Forelimb muscle (tissue), 1 donor: ENCODE measurements around the gene UBASH3B. TPM values are rescaled to one million over a fixed set of nuclear protein-coding genes. Genes with fewer than 3 reads are reported as not detected.
A peak's percentile ranks its signal among the peaks of the same experiment; 100 is the strongest.

Experiments
- DNase-seq: peaks from one replicate; pipeline ENCODE4 v3.0.0-alpha.2; 2013; ENCODE audit warnings: low read depth
- polyA plus RNA-seq: library from polyadenylated mRNA; unstranded; fragments of 120-200 nt; gene quantifications from one replicate; pipeline ENCODE4 v1.2.1, GENCODE V29; 2013; ENCODE audit not compliant: insufficient read length

The UBASH3B gene
- polyA plus RNA-seq, 1 donor: 4.2 TPM

DNA sequence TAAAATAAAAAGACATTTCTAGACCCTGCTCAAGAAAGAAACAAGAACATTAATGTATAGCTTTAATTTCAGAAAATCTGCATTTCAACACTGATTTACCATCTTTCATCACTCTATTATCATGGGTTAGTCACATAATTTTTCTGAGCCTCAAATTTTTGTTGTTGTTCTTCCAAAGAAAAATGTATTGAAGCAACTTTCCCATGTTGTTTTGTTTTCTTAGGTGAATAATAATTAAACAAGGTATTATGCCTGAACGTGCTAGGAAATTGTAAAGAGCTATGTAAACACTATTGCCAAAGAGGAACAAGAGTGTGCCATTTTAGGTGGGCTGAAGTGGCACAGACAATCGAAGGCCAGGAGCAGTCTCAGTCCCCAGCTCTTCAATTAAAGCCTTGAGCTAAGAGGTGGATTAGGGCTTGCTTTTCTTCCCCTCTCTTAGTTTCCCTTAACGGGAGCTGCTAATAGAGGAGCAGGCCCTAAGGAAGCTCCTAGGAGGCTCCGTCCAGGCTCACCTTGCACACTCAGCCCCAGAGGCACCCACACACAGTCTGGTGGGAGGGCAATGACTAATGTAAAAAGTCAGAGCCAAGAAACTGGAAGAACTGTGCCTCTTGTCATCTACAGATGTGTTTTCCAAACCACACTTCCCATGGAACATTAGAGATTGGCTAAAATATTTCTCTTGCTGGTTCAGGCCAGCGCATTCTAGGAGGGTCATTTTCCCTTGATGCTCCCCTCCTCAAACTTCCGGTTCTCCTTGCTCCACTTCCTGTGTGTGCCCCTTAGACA is 8.8 kb upstream of the UBASH3B start:
- no peak for DNase-seq

DNA sequence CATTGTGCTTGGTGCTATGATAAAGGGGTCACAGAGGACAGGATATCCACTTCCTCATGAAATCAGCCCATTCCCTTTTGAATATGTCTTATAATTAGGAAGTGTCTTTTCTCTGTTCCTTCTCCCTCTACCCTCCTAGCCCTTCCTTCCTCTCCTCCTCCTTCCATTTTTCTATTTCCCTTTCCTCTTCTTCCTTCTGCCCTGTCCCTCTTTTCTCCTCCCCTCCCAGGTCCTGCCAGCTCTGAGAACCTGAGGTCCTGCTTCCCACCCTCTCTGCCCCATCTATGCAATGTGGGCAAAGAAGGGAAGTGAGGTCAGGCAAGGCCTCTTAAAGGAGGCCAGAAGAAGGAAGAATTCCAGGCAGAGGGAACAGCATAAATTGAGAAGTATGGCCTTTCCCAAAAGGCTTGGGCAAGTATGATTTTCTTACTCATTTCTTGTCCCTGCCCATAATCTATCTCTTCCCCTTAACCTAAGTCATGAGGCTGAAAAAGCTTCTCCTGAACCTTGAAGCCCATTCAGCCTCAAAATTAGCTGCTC is 7.7 kb upstream of the UBASH3B start:
- no peak for DNase-seq

DNA sequence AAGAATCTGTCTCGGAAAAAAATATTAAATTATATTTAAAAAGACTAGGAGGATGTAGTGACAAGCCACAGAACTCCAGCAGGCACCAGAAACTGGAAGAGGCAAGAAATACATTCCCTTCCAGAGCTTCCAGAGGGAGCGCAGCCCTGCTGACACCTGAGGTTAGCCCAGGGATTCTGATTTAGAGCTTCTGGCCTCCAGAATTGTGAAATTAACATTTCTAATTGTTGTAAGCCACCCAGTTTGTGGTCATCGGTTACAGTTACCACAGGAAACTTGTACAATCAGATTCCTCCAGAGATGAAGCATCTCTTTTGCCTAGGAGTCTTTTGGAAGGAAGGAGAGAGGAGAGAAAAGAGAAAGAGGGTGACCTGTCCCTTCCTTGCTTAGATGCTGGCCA is 6.4 kb upstream of the UBASH3B start:
- no peak for DNase-seq

DNA sequence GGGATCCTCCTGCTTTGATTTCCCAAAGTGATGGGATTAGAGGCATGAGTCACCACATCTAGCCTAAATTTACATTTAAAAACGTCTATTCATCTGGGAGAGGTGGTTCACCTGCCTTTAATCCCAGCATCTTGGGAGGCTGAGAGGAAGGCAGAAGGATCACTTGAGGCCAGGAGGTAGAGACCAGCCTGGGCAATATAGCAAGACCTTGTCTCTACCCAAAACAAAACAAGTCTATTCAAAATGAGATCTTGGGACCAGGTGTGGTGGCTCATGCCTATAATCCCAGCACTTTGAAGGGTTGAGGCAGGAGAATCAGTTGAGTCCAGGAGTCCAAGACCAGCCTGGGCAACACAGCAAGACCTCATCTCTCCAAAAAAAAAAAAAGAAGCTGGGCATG is 4.9 kb upstream of the UBASH3B start:
- DNase-seq: no peak

DNA sequence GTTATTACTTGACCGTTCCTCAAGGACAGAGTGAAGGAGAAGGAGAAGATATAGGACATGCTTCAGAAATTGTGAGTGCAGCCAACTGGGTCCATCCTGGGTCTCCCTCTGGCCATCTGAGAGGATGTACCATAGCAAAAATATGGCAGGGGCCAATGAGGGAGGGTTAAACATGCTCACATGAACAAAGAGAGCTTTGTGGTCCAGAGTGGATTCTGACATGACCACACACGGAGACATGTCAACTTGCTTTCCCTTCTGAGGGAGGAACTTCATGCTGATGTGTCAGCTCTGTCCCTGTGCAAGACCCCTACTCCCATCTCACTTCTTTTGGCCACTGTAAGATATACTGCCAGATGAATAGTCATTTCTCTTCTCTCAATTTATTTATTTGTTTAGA is 3.0 kb upstream of the UBASH3B start:
- no peak for DNase-seq

DNA sequence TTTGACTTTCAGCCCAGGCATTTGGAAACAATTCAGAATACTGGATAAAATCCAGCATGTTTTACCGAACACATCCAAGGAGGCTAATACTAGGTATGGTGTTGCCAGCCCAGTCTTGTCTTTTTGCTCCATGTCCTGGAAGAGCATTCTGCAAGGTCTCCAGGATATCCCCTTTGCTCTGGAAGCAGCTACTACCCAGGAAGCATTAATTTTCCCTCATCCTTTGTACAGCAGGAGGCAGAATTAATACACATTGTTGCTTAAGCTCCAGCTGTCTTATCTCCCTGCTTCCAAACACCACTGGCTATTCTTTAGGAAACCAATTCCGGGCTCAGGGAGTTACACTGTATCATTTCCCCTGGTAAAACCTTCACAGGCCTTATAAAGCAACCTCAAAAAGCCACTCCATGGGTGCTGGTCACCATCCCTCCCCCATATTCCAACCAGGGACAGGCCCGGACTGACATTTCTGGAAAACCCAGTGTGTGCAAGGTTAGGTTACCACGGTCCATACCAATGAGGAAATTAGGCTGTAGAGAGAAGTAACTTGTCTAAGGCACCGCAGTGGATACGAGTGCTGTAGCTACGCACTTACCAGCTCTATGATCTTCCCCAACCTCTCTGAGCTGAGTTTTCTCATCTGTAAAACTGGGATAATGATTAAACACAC is 1.5 kb upstream of the UBASH3B start:
- DNase-seq: no peak

DNA sequence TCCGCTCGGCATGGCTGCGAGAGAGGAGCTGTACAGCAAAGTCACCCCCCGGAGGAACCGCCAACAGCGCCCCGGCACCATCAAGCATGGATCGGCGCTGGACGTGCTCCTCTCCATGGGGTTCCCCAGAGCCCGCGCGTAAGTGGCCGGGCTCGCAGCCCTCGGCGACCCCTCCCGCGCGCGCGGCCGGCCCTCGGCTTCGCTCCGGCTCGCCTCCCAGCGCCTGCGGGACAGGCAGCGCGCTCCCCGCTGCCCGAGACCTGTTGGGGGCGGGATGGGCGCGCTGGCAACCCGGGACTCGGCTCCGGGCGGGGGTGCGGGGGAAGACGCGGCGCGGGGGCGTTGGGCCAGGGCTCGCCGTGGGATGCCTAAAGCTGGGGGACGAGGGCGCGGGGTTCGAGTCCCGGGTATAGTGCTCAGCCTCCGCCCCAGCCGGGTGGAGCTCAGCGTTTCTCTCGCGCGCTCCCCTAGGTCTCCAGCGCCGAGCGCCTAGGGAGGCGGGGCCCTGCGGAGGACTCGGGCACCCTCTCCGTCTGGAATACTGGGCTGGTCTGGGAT is 630 bp downstream of the UBASH3B start:
- DNase-seq: peak; percentile 22

DNA sequence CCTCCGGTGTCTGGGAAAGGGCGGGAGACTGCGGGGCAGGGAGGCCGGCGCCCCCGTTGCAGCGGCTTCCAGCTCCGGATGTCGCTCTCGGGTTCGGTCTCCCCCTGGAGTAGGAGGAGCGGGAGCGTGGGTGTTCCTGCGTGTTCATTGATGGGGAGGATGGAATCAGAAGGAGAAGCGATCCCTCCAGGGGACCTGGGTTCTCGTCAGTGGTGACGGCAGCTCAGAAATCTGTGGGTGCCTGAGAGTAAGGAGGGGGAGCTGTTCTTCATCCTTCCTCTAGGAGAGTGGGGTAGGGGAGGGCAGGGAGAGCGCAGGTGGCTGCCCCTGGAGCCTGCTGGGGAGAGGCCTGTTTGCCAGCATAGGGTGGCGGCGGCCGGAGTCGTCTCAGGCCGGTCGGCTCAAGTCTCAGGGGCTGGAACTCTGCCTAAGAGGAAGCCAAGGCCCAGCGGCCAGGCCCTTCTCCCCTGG is 1.1 kb downstream of the UBASH3B start:
- DNase-seq: no peak

DNA sequence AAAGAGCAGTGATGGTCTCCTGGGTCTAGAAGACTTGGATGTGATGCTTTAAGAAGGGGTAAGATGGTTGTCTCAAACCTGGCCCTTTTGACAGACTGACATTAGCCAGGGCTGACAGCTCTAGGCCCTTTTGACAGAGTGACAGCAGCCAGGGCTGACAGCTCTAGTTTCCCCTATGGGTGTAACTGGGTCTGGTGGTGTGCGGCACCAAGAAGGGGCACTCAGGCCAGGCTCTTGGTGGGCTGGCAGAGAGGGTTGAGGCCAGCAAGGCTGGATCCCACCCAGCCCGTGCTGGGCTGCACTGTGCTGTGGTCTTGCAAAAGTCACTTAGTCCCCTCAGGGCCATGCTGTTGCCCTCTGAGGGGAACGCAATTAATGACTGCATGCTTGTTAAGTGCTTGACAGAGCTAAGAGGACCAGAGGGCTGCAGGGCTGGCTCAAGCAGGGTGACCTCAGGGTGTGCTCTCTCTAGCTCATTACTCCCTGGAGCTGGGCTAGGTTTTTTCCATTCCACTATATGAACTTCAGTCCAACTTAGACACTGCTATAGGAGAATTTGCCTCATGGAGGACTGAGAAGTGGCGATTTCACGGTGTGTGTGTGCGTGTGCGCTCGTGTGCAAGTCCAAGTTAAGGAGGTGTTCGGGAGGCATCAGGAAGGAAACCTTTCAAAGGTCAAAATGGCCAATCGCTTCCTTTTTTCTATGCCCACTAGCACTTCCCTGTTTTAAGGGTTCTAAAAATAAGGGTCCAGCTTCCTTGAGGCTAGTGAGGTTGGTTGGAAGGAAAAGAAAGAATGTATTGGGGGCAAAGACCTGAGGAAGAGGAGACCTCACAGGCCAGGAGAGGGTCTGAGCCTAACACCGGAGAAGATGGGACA is 4.4 kb downstream of the UBASH3B start:
- DNase-seq: no peak

DNA sequence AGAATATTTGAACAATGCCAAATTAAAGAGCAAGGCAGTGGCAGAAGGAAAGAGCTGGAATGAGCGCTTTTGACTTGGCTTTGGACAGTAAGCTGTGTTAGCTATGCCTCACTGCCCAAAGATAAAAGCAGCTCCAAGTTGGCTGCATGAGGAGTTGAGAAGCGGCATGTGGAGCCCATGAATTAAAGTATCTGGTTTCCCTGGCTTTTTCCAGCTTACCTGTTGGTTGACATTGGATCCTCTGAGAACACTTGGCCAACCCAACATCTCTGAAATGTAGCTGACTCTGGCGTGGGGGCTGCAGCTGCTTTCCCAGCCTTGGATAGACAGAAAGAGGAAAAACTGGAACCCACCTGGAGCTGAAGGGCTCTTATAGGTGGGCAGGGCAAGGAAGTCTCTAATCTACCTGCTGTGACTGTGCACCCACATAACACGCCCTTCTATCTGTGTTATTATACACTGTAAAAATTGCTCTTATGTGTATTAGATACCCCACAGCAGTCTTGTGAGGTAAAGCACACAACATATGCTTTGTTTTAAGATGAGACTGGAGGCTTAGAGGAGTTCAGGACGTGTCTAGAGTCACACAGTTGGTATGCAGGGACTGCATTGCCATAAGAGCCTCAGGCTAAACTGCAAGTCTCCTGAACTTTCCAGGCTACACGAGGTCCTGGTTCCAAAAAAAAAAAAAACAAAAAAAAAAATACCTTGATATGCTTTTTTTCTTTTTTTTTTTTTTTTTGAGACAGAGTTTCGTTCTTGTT is 5.8 kb downstream of the UBASH3B start:
- DNase-seq: no peak

DNA sequence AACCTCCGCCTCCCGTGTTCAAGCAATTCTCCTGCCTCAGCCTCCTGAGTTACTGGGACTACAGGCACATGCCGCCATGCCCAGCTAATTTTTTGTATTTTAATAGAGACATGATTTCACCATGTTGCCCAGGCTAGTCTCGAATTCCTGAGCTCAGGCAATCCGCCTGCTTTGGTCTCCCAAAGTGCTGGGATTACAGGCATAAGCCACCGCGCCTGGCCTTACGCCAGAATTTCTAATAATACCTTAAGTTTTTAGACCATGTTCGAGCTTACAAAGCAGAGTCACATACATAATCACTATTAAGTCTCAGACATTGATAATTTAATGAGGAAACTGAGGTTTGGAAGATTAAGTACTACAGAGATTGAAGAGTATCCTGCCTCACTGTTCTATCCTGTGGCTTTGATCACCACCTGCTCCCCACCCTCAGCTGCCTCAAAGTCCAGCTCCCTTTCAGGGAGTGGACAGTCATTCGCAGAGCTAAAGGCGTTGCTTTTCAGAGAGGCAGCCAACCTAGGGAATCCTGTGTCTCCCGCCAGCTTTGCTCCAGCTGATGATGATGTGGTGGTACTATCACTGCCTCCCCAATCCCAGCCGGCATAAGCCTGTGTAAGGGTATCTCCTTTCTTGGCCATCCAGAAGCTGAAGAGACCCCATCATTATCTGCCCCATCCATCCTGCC is 7.7 kb downstream of the UBASH3B start:
- DNase-seq: no peak

DNA sequence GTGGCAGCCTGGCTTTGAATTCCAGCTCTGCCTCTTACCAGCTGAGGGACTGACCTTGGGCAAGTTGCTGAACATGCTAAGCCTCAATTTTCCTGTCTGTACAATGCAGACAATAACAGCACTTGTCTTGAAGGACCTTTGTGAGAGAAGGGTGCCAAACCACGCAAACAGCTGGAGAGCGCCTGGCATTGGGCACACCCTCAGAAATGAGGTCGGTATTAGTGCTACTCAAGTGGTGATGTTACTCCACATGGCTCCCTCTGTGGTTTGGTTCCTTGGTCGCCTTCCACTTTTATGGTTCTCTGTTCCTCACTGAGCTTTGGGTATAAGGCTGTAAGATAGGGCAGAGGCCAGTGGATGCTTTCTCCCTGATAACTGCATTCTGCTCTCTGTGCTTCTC is 8.2 kb downstream of the UBASH3B start:
- DNase-seq: no peak

DNA sequence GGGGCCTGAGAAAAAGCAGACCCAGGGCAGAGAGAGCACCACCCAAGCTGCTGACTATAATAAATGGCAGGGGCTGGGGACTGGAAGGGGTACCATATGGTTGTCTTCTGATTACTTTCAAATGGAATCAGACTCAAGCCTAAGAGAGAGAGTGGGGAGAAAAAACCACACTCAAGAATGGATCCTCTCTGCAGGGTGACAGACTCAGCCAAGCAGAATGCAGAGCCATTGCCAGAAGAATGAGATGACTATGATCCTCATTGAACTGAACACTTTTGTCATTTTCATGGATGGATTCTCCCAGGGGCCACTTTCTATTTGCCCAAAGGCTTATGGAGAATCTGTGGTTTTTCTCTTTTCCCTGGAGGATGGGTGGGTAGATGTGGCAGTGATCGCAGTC is 8.7 kb downstream of the UBASH3B start:
- DNase-seq: no peak

DNA sequence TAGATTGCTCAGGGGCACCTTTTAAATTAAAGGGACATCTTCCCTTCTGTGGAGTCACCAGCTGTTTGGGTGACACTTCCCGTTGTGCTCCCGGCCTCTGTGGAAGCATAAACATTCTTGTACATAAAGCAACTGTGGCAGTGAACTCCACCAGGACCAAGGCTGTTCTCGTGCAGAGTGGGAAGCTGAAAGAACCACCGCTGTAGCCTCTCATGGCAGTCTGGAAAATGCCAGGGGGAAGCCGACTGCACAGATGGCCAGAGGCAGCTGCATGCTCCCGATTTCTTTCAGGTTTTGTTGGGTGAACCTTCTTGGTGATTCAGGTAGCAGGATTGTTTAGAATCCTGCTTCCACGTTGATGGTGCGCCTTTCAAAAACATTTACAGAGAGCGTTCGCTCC is 10.3 kb downstream of the UBASH3B start:
- no peak for DNase-seq

DNA sequence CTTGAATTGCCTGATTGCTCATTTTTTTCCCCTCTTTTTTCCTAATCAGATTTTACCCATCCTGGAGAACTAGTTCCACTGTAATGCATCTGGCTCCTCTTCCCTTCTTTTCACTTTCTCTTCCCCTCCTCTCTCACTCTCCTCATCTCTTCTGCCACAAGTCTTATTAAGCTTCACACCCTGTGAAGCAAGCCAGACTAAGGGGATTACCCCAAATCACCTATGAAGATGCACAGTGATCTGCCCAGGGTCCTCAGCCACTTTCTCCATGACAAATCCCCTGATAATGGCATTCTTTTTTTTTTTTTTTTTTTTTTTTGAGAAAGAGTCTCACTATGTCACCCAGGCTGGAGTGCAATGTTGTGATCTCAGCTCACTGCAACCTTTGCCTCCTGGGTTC is 11.2 kb downstream of the UBASH3B start:
- DNase-seq: no peak

DNA sequence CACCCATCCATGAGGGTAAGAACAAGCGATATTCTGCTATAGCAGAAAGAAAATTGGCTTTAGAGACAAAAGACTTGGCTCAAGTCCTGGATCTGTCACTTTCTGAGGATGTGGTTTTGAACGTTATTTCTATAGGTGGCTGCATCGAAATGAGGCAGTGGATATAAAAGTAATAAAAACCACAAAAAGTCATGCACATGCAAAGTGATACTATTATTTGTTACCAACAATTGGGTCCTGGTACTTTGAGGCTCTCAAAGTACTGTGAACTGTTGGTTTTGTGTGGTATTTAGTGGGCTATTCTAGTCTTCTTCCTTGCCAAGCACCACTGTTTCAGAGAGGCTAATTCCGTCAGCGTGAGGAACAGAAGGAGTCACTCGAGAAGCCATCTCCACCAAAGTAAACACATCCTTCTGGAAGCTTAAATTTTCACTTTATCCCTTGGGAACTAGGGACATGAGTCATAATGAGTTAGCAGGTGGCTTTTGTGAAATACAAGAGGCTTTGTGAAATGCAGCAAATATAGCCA is 13.1 kb downstream of the UBASH3B start:
- no peak for DNase-seq

DNA sequence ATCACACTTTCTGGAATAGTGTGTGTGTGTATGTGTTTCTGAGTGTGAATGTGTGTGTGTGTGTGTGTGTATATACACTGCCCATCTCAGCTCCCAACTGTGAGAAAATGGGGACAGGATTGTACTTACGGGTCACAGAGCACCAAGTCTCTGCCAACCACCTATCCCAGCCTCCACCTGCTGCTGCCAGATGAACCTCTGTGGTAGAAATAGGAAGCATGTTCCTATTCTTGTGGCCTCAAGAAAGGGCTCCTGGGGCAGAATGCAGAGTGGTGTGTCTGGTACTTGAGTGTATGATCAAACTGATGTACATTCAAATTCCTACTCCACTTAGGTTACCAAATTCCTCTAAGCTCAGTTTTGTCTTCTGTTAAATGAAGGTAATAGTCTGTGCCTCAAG is 14.6 kb downstream of the UBASH3B start:
- DNase-seq: no peak

DNA sequence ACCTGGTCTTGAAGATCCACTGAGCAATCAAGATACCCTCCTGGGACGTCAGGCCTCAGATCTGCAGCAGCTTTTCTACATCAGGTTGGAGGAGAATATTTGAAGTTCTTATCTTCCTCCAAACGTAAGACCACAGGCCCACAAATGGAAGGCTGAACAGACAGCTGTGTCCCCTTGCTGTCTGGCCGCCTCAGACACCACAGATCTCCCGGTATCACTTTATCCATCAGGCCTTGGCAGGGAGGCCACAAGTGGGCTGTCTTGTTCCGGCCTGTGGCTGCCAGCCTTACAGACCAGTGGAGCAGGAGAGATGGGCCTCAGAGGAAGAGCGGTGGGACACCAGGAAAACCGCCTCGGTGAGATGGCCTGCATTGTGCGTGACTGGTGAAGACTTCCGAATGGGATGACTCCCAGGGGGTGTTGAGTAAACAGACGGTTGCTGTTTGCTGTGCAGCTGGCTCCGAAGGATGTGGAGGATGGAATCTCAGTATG is 15.9 kb downstream of the UBASH3B start:
- DNase-seq: peak; percentile 52

DNA sequence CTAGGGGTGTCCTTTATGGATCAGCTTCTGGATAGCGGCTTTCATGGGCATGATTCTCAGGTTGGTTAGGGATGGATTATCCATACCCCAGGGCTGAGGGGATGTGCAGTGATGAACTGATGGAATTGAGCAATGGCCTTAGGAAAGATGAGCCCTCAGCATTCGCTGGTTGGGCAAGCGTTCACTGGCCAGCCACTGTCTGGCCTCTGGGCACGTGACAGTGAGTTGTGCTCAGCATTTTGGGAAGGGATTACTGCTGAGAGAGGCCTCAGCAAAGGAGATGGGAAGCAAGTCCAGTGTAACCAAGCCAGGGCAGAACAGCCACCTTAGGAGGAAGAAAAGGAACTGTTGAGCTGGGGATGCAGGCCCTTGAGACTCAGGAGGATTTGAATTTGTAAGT is 17.4 kb downstream of the UBASH3B start:
- no peak for DNase-seq

DNA sequence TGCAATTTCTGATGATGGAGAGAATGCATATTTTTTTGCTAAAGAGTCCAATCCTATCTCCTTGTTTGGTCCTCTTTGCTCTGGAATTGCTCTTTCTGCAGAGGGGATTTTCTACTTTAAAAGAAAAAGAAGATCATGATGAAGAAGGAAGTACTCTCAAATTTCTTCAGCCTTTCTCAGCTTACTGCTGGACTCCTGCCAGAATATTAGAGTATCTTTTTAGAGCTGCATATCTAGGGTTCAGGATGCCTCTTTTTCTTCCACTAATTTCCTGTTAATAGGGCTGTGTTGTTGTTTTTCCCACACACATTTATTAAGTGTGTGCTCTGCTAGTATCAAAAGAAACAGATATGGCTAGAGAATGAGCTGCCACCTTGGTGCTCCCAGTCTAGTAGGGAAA is 18.2 kb downstream of the UBASH3B start:
- no peak for DNase-seq
